SU-DHL-6 (cell line): ENCODE data around the gene GCM1.

Experiments
- EZH2phosphoT487 ChIP-seq: fragments of 200-600 bp; sonication (generic), shearing (Covaris generic); conservative IDR thresholded peaks from 2 replicates; pipeline ENCODE4 v1.6.1; 2018; ENCODE audit warnings: mild to moderate bottlenecking, antibody characterized with exemption, low read length, moderate library complexity, mixed read lengths
- TF ChIP-seq, protein P1 (sequence below): fragments of 200-600 bp; sonication (generic); IDR thresholded peaks from one replicate; pipeline ENCODE4 v1.5.1; 2017; ENCODE audit warnings: antibody characterized with exemption, mild to moderate bottlenecking, low read length, moderate library complexity; ENCODE audit not compliant: insufficient read depth, poor library complexity, severe bottlenecking

DNA sequence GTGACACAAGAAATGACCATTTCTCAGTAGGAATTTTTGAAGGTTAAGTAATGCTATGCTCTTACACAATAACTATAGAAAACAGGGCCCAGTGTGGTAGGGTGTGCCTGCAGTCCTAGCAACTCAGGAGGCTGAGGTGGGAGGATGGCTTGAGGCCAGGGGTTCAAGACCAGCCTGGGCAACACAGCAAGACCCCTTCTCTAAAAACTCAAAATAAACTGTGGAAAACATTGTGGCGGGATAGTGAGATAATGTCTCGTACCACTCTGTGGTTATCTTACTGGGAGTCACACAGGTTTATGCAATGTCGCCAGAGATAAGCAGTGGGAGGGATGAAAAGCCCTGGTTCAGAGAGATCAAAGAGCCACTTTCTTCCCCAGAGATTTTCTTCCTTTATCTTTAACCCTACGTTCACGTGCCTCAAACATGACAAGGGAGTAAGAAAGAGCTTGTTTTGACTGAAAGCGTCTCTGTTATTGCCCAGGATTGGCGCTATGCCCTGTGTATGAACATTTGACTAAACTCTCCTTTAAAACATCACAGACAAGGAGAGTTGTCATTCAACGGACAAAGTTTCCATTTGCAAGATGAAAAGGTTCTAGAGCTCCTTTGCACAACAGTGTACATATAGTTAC, 13.9 kb downstream of the GCM1 start:
- TF ChIP-seq, protein P1, sequence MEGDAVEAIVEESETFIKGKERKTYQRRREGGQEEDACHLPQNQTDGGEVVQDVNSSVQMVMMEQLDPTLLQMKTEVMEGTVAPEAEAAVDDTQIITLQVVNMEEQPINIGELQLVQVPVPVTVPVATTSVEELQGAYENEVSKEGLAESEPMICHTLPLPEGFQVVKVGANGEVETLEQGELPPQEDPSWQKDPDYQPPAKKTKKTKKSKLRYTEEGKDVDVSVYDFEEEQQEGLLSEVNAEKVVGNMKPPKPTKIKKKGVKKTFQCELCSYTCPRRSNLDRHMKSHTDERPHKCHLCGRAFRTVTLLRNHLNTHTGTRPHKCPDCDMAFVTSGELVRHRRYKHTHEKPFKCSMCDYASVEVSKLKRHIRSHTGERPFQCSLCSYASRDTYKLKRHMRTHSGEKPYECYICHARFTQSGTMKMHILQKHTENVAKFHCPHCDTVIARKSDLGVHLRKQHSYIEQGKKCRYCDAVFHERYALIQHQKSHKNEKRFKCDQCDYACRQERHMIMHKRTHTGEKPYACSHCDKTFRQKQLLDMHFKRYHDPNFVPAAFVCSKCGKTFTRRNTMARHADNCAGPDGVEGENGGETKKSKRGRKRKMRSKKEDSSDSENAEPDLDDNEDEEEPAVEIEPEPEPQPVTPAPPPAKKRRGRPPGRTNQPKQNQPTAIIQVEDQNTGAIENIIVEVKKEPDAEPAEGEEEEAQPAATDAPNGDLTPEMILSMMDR = no peak
- TF ChIP-seq EZH2phosphoT487 = no peak
